Measurements from ENCODE around the gene TPPP3. TPM values are rescaled to one million over a fixed set of nuclear protein-coding genes. Genes with fewer than 3 reads are reported as not detected.

TPPP3 gene
- total RNA-seq, 2 experiments from 2014 or later, result not detected

- CTCF ChIA-PET, result interaction anchor here (0.6 kb wide), 1 partner anchor 60 kb away, joined by 3 read pairs; no protein-coding TSS in a partner anchor
- peaks cover 4% of the 10 kb centered on the region for H3K4me1 Mint-ChIP-seq (ENCODE audit: low read depth)
- no peak overlapping the region for H3K4me3 Mint-ChIP-seq
- H3K27ac ChIP-seq (ENCODE audit: low read depth in 1 of 2, low read length in 2 of 2), result no peak overlapping the region
- no peaks in the 10 kb centered on the region for H3K9me3 ChIP-seq (ENCODE audit: control insufficient read depth in 1 of 2, insufficient read depth in 1 of 2, low read length in 2 of 2)
- POLR2A ChIA-PET, result no interaction called here
- H3K9me3 Mint-ChIP-seq, result no peaks in the 10 kb centered on the region
- DNase-seq (no peak), ATAC-seq (ENCODE audit: poor library complexity) (no peak)
- H3K27me3 ChIP-seq (ENCODE audit: control insufficient read depth in 1 of 2, insufficient read depth in 2 of 2, low read length in 2 of 2), result peaks cover 23 to 26% of the 10 kb centered on the region in 2 experiments
- no peaks in the 10 kb centered on the region for H3K36me3 Mint-ChIP-seq (ENCODE audit: low read depth)
- H3K27me3 Mint-ChIP-seq, result peaks cover 42% of the 10 kb centered on the region
- H3K27ac Mint-ChIP-seq, result no peak overlapping the region
- intact Hi-C loops (cut with DNase I, micrococcal nuclease), result no loop called here
- no peak overlapping the region for H3K4me3 ChIP-seq (ENCODE audit: low read length)
- TF ChIP-seq CTCF (IDR thresholded peaks at IDR 0.05), result no peak
- peaks cover 6% of the 10 kb centered on the region for H3K4me1 ChIP-seq (ENCODE audit: insufficient read depth, low read length)
- H3K36me3 ChIP-seq (ENCODE audit: insufficient read depth, low read length), result no peaks in the 10 kb centered on the region
These were observed 27.7 kb upstream of the TPPP3 start for GRCh38 chr16:67421030-67421429.

GRCh38 chr16:67419931-67420330 lies 26.6 kb upstream of the TPPP3 start:
- peaks cover 4% of the 10 kb centered on the region for H3K4me1 Mint-ChIP-seq (ENCODE audit: low read depth)
- intact Hi-C loops (cut with DNase I, micrococcal nuclease), result loop anchor here (5.0 to 10.0 kb wide), 2 partner anchors 443 to 445 kb away; no protein-coding TSS in a partner anchor
- POLR2A ChIA-PET, result no interaction called here

DNA sequence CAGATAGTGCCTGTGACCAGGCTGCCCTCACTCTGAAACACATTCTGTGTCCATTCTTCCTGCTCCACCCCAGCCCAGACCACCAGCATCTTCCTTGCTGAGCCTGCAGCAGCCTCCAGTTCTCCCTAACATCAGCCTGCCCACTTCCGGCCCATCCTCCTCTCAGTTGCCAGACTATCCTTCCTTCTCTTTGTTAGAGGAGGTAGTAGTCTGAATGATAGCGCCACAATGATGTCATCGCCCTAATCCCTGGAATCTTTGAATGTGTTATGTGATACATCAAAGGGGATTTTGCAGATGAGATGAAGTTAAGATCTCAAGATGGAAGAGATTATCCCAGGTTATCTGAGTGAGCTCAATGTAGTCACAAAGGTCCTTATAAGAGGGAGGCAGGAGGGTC lies 26.2 kb upstream of the TPPP3 start:
- Mint-ChIP-seq H3K9me3 (no peaks in the 10 kb centered on the region), H3K4me3 (no peak overlapping the region), H3K27ac (no peak overlapping the region), H3K36me3 (ENCODE audit: low read depth) (no peaks in the 10 kb centered on the region), H3K4me1 (ENCODE audit: low read depth) (peaks cover 4% of the 10 kb centered on the region), H3K27me3 (peaks cover 43% of the 10 kb centered on the region)
- intact Hi-C loops (cut with DNase I, micrococcal nuclease), result loop anchor here (5.0 to 10.0 kb wide), 2 partner anchors 442 to 445 kb away; no protein-coding TSS in a partner anchor
- ChIA-PET POLR2A (no interaction called here), CTCF (no interaction called here)
- H3K4me1 ChIP-seq (ENCODE audit: insufficient read depth, low read length), result peaks cover 12% of the 10 kb centered on the region
- H3K27me3 ChIP-seq (ENCODE audit: control insufficient read depth in 1 of 2, insufficient read depth in 2 of 2, low read length in 2 of 2), result peaks cover 24 to 26% of the 10 kb centered on the region in 2 experiments
- H3K27ac ChIP-seq (ENCODE audit: low read depth in 1 of 2, low read length in 2 of 2), result no peak overlapping the region
- TF ChIP-seq CTCF (IDR thresholded peaks at IDR 0.05), result no peak
- DNase-seq, result no peak
- no peak for ATAC-seq (ENCODE audit: poor library complexity)
- no peak overlapping the region for H3K4me3 ChIP-seq (ENCODE audit: low read length)
- H3K9me3 ChIP-seq (ENCODE audit: control insufficient read depth in 1 of 2, insufficient read depth in 1 of 2, low read length in 2 of 2), result no peaks in the 10 kb centered on the region
- H3K36me3 ChIP-seq (ENCODE audit: insufficient read depth, low read length), result no peaks in the 10 kb centered on the region

More at GRCh38 chr16:67419931-67420330, 26.6 kb upstream of the TPPP3 start:
- Mint-ChIP-seq H3K9me3 (no peaks in the 10 kb centered on the region), H3K4me3 (no peak overlapping the region), H3K36me3 (ENCODE audit: low read depth) (no peaks in the 10 kb centered on the region), H3K27ac (no peak overlapping the region), H3K27me3 (peaks cover 40% of the 10 kb centered on the region)
- CTCF ChIA-PET, result no interaction called here
- no peak for TF ChIP-seq CTCF (IDR thresholded peaks at IDR 0.05)
- Histone ChIP-seq H3K36me3 (ENCODE audit: insufficient read depth, low read length) (no peaks in the 10 kb centered on the region), H3K27ac (ENCODE audit: low read depth in 1 of 2, low read length in 2 of 2) (no peak overlapping the region), H3K9me3 (ENCODE audit: control insufficient read depth in 1 of 2, insufficient read depth in 1 of 2, low read length in 2 of 2) (no peaks in the 10 kb centered on the region), H3K27me3 (ENCODE audit: control insufficient read depth in 1 of 2, insufficient read depth in 2 of 2, low read length in 2 of 2) (peaks cover 24 to 31% of the 10 kb centered on the region in 2 experiments), H3K4me3 (ENCODE audit: low read length) (no peak overlapping the region), H3K4me1 (ENCODE audit: insufficient read depth, low read length) (peaks cover 12% of the 10 kb centered on the region)
- ATAC-seq (ENCODE audit: poor library complexity), result no peak
- no peak for DNase-seq
